Gastrocnemius medialis (tissue), 4 donors: Measurements from ENCODE around the gene CCDC146.

Experiments used
- CTCF ChIP-seq, 5 experiments: fragments of 450-650 bp in 3 of 5; fragments of 200-600 bp in 2 of 5; sonication (generic) in 2 of 5; IDR thresholded peaks in 4 of 5; conservative IDR thresholded peaks in 1 of 5; 1 replicate in 4 of 5; 2 replicates in 1 of 5; pipeline ENCODE4 v1.5.1; 2016 to 2019; ENCODE audit warnings: antibody characterized with exemption in 5 of 5, mild to moderate bottlenecking in 3 of 5, moderate library complexity in 3 of 5
- POLR2A ChIP-seq, 2 donors: fragments of 450-650 bp; IDR thresholded peaks; one replicate each; pipeline ENCODE4 v1.6.1; 2017; ENCODE audit warnings: antibody characterized with exemption in 2 of 2, mild to moderate bottlenecking in 2 of 2, moderate library complexity in 2 of 2

GRCh38 chr7:77184990-77185389 is 62.6 kb downstream of the CCDC146 start:
- TF ChIP-seq POLR2A (IDR thresholded peaks at IDR 0.05) (no peak), CTCF (IDR thresholded peaks at IDR 0.05 in 4 of 5, conservative IDR thresholded peaks at IDR 0.05 in 1 of 5) (no peak)
